CD4-positive, alpha-beta T cell treated with Interleukin-2 at 100 ng/mL for 4 hours (primary cell): ENCODE data around the gene CPA3.

Experiments used
- DNase-seq: peaks from one replicate; pipeline ENCODE4 v3.0.0-alpha.2; 2020; ENCODE audit warnings: low spot score

CPA3 gene

DNA sequence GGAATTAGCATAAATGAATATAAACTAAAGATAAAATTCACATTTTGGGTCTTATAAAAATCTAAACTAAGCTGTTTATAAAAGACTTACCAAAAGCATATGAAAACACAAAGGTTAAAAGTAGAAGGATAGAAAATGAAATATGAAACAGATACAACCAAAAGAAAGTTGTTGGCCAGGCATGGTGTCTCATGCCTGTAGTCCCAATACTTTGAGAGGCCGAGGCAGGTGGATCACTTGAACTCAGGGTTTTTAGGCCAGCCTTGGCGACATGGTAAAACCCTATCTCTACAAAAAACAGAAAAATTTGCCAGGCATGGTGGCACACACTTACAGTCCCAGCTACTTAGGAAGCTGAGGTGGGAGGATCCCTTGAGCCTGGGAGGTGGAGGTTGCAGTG lies 51.0 kb downstream of the CPA3 start:
- DNase-seq: no peak

DNA sequence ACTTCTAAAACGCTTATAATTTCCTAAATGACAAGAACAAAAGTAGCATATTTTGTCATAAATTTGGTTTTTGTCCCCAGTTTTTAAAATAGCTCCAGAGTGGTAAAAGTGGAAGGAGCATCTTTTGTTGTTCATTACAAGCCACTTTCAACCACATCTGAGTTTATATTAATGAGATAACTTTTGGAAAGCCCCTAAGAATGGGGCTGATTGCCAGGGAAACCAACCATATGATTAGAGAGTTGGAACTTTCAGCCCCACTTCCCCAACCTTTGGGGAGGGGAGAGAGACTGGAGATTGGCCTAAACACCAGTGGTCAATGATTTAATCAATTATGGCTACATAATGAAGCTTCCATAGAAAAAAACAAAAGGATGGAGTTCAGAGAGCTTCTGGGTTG lies 57.4 kb downstream of the CPA3 start:
- no peak for DNase-seq

DNA sequence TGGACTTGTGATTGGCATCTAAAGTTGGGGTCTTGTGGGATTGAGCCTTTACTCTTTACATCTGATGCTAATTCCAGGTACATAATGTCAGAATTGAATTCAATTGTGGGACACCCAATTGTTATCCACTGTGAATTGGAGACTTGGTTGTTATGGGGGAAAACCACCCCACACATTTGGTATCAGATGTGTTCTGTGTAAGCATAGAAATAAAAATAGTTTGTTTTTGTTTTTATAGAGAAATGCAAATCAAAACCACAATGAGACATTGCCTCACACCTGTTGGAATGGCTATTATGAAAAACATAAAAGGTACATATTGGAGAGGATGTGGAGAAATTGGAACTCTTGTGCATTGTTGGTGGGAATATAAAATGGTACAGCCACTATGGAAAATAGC lies 58.5 kb downstream of the CPA3 start:
- DNase-seq: no peak

DNA sequence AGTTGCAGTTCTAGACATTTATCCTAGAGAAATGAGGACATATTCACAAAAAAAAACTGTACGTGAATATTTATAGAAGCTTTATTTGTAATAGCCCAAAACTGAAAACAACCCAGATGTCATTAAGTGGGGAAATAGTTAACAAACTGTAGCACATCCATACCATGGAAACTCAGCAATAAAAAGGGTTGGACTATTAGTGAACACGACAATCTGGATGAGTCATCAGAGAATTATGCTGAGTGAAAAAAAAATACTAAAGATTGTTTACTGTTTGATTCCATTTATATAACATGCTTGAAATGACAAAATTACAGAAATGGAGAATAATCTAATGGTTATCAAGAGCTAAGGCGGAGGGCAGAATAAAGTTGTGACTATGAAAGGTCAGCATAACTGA lies 59.5 kb downstream of the CPA3 start:
- DNase-seq: no peak

DNA sequence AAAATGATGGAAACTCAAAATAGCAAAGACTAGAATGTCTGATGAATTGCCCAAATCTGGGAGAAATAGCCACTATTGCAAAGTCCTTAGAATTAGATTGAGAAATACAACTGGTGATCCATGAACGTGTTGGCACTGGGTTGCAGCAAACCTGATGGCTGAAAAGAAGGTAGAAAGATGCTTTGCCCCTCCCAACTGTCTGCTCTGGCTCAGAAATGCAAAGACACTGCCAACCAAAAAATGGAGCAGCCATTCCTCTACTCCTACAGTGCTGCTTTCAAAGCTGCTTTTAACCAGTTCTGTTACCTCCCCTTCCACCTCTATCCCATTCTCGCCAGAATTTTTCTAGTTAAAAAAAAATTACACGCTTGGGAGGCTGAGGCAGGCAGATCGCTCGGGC lies 60.7 kb downstream of the CPA3 start:
- DNase-seq: no peak

DNA sequence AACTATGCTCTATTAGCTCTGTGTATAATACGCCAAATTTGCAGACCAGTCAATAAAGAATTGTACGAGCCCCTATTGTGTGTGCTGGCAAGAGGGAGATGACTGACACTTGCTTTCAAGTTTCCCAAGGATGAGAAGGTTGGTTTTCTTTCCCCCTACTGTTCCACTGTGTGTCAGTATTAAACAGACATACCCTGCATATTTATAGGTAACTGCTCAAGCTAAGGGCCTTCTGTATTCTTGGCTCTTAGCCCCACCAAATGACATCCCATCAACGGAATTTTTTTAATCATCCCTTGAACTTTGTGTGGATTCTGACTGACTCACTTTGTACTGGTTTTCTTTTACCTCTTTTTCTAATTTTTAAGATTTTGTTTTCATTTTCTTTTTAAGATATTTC lies 65.7 kb downstream of the CPA3 start:
- no peak for DNase-seq

DNA sequence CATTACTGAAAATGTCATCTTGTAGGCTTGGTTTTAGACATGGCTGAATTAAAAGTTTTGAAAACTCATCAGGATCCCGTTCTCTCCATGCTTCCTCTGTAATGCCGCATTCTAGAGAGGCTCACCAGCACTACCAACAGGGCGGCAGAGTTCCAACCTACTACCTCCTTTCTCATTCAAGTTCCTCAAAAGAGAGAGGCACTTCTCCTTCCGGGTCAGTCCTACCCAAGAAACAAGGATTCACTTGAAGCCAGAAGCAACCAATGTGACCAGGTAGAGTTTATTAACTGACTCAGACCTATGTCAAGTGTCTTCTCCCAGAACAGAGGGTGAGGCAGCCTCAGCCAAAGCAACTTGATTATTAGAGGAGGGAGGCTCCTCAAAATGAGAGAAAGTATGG lies 66.5 kb downstream of the CPA3 start:
- DNase-seq: no peak

DNA sequence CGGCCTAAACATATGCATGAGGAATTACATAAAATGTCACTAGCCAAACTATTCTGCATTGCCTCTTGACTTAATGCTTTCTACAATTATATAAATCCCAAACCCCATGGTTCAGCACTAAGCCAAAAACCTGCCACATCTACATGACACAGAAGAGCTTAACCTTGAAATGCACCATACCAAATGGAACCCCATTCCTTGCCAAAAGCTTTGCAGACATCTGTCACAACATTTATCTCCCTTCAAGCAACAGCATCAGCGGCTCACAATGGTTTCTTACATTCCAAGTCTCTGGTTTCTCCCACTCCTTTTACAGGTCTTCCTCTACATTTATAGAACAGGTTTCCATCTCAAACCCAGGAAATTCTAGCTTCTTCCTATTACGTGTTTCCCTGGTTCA lies 67.9 kb downstream of the CPA3 start:
- DNase-seq: no peak

DNA sequence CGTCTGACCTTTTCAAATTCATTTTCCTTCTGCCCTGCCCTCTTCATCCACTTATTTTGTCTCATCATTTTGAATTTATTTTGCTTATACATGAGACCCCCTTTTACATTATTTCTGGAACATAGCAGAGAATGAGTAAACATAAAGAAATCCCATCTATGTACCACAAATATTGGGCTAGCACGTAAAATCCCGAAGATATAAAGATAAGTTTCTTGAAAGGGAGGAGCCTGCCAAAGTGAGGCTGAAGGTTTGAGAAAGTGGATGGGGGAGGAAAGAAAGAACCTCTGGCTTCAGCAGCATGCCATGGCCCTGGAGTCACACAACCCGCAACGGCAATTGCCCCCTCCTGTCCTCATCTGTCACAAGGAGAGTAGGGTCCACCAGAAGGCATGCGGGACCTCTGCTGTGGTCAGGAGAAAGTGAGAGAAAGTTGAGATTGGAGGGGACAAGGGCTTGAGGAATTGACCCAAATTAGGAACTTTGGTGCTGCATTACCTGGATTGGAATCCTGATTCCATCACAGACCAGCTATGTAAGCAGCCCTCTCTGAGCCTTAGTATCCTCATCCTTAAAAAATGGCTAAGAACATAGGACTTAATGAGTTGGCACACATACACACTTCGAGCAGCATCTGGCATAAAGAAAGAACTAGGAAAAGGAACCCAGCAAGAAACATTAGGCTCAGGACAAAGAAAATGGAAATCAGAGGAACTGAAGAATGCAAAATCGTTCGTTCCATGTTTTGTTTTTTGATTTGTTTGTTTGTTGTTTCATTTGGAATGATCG lies 72.6 kb downstream of the CPA3 start:
- no peak for DNase-seq

DNA sequence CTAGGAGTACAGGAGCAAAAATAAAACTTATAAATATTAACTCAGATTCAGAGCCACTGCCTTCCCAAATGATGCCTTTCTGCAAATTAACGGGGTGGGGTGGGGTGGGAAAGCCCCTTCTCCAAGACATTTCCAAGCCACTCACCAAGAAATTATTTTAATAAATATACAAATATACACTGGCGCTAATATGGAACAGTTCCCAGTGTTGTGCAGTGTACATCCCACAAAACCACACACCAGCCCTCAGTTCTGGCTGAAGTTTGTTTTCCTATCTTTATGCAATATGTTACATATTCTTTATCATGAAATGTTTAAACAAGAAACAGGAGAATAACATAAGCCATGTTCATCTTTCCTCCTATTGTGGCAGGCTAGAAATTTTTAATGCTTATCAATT lies 73.2 kb downstream of the CPA3 start:
- no peak for DNase-seq

DNA sequence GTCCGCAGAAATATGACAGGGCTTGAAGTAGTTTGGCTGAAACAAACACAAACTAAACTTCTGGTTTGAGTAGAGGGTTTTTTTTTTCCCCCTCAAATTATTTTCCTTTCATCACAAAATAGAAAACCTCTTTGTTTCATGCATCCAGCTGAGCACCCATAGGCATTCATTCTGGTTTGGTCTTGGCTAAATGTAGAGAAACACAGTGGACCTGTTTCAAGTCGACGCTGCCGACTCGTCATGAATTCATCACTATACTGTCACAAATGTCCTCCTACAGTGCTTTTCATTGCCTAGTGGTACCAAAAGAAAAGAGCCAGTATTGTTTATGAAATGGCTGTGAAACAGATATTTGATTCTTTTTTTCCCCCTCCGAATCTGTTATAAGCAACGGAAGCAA lies 73.8 kb downstream of the CPA3 start:
- no peak for DNase-seq

DNA sequence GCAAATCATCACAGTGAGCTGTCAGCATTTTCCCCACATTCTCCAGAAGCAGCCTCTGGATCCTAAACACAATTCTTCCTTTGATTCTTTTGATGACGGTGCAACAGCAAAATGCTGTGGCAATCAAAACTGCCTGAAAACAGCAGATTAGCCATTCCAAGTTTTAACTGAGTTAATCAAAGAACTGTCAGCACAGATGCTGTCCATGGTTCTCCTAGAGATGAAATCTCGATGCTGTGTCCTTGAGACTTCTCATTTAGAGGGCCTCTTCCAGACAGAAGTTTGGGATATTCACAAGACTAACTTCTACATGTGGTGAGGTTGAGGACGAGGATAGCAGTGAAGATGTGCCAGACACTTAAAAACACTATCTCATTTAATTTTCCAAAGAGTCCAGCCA lies 75.9 kb downstream of the CPA3 start:
- no peak for DNase-seq

DNA sequence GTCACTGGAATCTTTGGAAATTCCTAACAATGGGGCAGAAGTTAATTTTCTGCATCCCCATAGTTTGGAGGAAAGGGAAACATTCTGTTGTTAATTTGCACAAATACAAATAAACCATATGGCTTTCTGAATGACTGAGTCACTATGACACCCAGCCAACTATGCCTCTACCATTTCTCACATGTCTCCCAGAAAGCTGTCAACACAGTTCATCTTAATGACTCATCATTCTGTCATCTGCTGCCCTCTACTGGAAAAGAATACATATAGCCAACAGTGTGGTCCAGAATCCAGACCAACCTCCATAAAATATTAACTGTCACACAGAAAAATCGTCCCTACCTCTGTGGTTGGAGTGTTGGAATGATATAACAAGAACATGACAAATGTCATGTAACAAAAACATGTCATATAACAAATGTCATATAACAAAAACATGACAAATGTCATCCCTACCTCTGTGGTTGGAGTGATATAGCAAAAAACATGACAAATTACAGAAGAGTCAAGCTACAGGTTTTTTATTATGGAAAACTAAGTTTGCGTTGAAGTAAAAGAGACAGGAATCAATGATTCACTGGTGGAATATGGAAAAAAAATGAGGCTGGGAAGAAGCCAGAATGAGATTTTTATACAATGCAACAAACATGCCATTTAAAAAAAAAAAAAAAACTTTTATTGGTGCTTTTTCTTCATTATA lies 78.6 kb downstream of the CPA3 start:
- DNase-seq: peak; percentile 70

DNA sequence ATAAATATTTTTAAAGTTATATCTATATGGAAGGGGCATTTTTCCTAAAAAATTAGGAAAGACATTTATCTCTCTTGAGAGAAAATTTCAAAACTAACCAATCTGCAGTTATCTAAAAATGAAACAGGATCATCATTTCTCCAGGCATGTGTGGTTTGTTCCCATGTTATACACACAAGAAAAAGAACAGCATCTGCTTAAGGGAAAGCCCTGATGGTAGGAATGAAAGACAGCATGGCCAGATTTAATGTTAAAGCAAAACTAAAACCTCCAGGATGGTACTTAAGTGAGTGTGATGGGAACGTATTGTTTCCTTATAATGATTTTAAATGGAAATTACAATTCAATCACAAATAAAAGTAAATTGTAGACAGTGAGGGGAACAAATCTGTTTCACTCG lies 80.0 kb downstream of the CPA3 start:
- DNase-seq: no peak
